K562 (cell line): ENCODE measurements around the gene SLC66A2.

Experiments
- CEBPB ChIP-seq: fragments of 450-650 bp; IDR thresholded peaks from 2 replicates; pipeline ENCODE4 v1.6.1; 2016; ENCODE audit warnings: missing genetic modification characterization, missing compliant biosample characterization
- EHMT2 ChIP-seq: fragments of 450-650 bp; IDR thresholded peaks from 2 replicates; pipeline ENCODE4 v1.6.1; 2018; ENCODE audit warnings: antibody characterized with exemption
- FOS ChIP-seq: IDR thresholded peaks from 3 replicates; pipeline ENCODE4 v1.6.1; 2011; ENCODE audit not compliant: insufficient read length; ENCODE audit errors: extremely low read depth
- SFPQ ChIP-seq: fragments of 200-400 bp; formaldehyde crosslinking; IDR thresholded peaks from 2 replicates; pipeline ENCODE4 v1.6.1; 2017; ENCODE audit warnings: mild to moderate bottlenecking, low read depth, low read length, moderate library complexity
- SMAD3 ChIP-seq: fragments of 450-650 bp; formaldehyde crosslinking; conservative IDR thresholded peaks from 2 replicates; pipeline ENCODE4 v1.4.0; 2020; ENCODE audit warnings: mild to moderate bottlenecking
- TF ChIP-seq, protein P1 (sequence below), 3 experiments: IDR thresholded peaks in 2 of 3; conservative IDR thresholded peaks in 1 of 3; 2 replicates each; pipeline ENCODE4 v1.5.1; 2011 to 2012; ENCODE audit warnings: low read length in 3 of 3, mild to moderate bottlenecking in 3 of 3, control low read depth in 2 of 3, improper control_type of control experiment in 1 of 3, inconsistent platforms in 1 of 3, low read depth in 1 of 3, mixed read lengths in 1 of 3, moderate library complexity in 1 of 3; ENCODE audit not compliant: insufficient read depth in 2 of 3
- TF ChIP-seq, protein P2 (sequence below), 3 experiments: fragments of 200-800 bp in 1 of 3; fragments of 250-450 bp in 1 of 3; fragments of 450-650 bp in 1 of 3; sonication (Bioruptor Pico) in 1 of 3; sonication (Bioruptor generic) in 1 of 3; formaldehyde crosslinking in 1 of 3; IDR thresholded peaks; 2 replicates each; pipeline versions ENCODE4 v1.6.1 to v1.8.0; 2016 to 2022; ENCODE audit warnings: mild to moderate bottlenecking in 2 of 3, missing genetic modification characterization in 2 of 3, missing compliant biosample characterization in 1 of 3, moderate library complexity in 1 of 3

DNA sequence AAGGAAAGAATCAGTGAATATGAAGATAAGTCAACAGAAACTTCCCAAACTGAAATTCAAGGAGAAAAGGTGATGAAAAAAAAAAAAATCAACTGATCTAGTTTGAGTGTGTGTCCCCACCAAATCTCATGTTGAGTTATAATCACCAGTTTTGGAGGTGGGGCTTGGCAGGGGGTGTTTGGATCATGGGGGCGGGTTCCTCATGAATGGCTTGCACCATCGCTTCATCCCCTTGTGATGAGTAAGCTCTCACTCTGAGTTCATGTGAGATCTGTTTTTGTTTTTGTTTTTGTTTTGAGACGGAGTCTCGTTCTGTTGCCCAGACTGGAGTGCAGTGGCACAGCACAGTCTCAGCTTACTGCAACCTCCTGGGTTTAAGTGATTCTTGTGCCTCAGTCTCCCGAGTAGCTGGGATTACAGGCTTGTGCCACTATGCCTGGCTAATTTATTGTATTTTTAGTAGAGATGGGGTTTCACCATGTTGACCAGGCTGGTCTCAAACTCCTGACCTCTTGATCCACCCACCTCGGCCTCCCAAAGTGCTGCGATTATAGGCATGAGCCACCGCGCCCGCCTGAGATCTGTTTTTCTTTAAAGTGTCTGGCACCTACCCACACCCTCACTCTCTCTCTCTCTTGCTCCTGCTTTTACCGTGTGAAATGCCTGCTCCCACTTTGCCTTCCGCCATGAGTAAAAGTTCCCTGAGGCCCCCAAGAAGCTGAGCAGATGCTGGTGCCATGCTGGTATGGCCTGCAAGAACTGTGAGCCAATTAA is 4.0 kb upstream of the SLC66A2 start:
- TF ChIP-seq SMAD3 (CRISPR knock-in tag): no peak
- TF ChIP-seq, protein P1, sequence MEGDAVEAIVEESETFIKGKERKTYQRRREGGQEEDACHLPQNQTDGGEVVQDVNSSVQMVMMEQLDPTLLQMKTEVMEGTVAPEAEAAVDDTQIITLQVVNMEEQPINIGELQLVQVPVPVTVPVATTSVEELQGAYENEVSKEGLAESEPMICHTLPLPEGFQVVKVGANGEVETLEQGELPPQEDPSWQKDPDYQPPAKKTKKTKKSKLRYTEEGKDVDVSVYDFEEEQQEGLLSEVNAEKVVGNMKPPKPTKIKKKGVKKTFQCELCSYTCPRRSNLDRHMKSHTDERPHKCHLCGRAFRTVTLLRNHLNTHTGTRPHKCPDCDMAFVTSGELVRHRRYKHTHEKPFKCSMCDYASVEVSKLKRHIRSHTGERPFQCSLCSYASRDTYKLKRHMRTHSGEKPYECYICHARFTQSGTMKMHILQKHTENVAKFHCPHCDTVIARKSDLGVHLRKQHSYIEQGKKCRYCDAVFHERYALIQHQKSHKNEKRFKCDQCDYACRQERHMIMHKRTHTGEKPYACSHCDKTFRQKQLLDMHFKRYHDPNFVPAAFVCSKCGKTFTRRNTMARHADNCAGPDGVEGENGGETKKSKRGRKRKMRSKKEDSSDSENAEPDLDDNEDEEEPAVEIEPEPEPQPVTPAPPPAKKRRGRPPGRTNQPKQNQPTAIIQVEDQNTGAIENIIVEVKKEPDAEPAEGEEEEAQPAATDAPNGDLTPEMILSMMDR (IDR thresholded peaks at IDR 0.05 in 2 of 3, conservative IDR thresholded peaks at IDR 0.05 in 1 of 3; ENCODE audit: insufficient read depth in 2 of 3, low read depth in 1 of 3, low read length in 3 of 3): no peak
- no peak for TF ChIP-seq CEBPB (tag)
- TF ChIP-seq EHMT2: no peak
- TF ChIP-seq SFPQ: no peak
- TF ChIP-seq FOS: no peak
- TF ChIP-seq, protein P2, sequence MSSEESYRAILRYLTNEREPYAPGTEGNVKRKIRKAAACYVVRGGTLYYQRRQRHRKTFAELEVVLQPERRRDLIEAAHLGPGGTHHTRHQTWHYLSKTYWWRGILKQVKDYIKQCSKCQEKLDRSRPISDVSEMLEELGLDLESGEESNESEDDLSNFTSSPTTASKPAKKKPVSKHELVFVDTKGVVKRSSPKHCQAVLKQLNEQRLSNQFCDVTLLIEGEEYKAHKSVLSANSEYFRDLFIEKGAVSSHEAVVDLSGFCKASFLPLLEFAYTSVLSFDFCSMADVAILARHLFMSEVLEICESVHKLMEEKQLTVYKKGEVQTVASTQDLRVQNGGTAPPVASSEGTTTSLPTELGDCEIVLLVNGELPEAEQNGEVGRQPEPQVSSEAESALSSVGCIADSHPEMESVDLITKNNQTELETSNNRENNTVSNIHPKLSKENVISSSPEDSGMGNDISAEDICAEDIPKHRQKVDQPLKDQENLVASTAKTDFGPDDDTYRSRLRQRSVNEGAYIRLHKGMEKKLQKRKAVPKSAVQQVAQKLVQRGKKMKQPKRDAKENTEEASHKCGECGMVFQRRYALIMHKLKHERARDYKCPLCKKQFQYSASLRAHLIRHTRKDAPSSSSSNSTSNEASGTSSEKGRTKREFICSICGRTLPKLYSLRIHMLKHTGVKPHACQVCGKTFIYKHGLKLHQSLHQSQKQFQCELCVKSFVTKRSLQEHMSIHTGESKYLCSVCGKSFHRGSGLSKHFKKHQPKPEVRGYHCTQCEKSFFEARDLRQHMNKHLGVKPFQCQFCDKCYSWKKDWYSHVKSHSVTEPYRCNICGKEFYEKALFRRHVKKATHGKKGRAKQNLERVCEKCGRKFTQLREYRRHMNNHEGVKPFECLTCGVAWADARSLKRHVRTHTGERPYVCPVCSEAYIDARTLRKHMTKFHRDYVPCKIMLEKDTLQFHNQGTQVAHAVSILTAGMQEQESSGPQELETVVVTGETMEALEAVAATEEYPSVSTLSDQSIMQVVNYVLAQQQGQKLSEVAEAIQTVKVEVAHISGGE (CRISPR knock-in tag; IDR thresholded peaks at IDR 0.05): no peak
